DND-41 (cell line): ENCODE data around the gene MYOD1.

ENCODE experiments used
- ATAC-seq: fragments of 200-7000 bp; cut with Tn5 transposase; 3 replicates; pipeline ENCODE4 v1.9.1; 2021; ENCODE audit warnings: low read depth; ENCODE audit not compliant: insufficient read depth
- DNase-seq: peaks from one replicate; pipeline ENCODE4 v3.0.0-alpha.2; 2020
- H2AFZ ChIP-seq: 2 replicates; pipeline ENCODE4 v1.6.0; 2012; ENCODE audit warnings: low read depth, low read length
- H3K27ac ChIP-seq: 2 replicates; pipeline ENCODE4 v1.5.1; 2012; ENCODE audit warnings: low read length, inconsistent platforms
- H3K27me3 ChIP-seq: fragments of 200-600 bp; sonication (generic); 2 replicates; pipeline ENCODE4 v1.6.0; 2012; ENCODE audit warnings: low read length, mild to moderate bottlenecking, inconsistent platforms; ENCODE audit not compliant: insufficient read depth, poor library complexity
- H3K36me3 ChIP-seq: 2 replicates; pipeline ENCODE4 v1.5.1; 2012; ENCODE audit warnings: low read length, inconsistent platforms; ENCODE audit not compliant: insufficient read depth
- H3K4me1 ChIP-seq: 2 replicates; pipeline ENCODE4 v1.5.1; 2012; ENCODE audit warnings: mild to moderate bottlenecking, low read length; ENCODE audit not compliant: insufficient read depth
- H3K4me2 ChIP-seq: 2 replicates; pipeline ENCODE4 v1.6.0; 2012; ENCODE audit warnings: mild to moderate bottlenecking, moderate library complexity, low read length, inconsistent platforms; ENCODE audit not compliant: insufficient read depth
- H3K4me3 ChIP-seq, 2 experiments: fragments of 200-600 bp in 1 of 2; shearing (Covaris generic) in 1 of 2; 2 replicates each; pipeline ENCODE4 v1.5.1; 2012 to 2016; ENCODE audit warnings: inconsistent platforms in 2 of 2, low read length in 2 of 2, mild to moderate bottlenecking in 2 of 2, low read depth in 1 of 2, moderate library complexity in 1 of 2
- H3K79me2 ChIP-seq: 2 replicates; pipeline ENCODE4 v1.6.0; 2012; ENCODE audit warnings: low read length, inconsistent platforms; ENCODE audit not compliant: insufficient read depth
- H3K9ac ChIP-seq: 2 replicates; pipeline ENCODE4 v1.6.0; 2012; ENCODE audit warnings: low read depth, mild to moderate bottlenecking, inconsistent platforms, low read length, moderate library complexity
- H3K9me3 ChIP-seq: 2 replicates; pipeline ENCODE4 v1.5.1; 2012; ENCODE audit warnings: low read length, moderate library complexity, mild to moderate bottlenecking, inconsistent platforms; ENCODE audit not compliant: insufficient read depth, severe bottlenecking
- H4K20me1 ChIP-seq: 2 replicates; pipeline ENCODE4 v1.6.0; 2012; ENCODE audit warnings: low read length; ENCODE audit not compliant: insufficient read depth
- EZH2 ChIP-seq: IDR thresholded peaks from 3 replicates; pipeline ENCODE4 v1.6.1; 2012; ENCODE audit warnings: borderline replicate concordance, low read depth, mild to moderate bottlenecking, moderate library complexity, low read length, inconsistent platforms; ENCODE audit not compliant: severe bottlenecking
- TF ChIP-seq, protein P1 (sequence below): IDR thresholded peaks from 2 replicates; pipeline ENCODE4 v1.5.1; 2012; ENCODE audit warnings: borderline replicate concordance, low read length, moderate library complexity, mild to moderate bottlenecking; ENCODE audit not compliant: poor library complexity, severe bottlenecking; ENCODE audit errors: extremely low read depth

Gene MYOD1

DNA sequence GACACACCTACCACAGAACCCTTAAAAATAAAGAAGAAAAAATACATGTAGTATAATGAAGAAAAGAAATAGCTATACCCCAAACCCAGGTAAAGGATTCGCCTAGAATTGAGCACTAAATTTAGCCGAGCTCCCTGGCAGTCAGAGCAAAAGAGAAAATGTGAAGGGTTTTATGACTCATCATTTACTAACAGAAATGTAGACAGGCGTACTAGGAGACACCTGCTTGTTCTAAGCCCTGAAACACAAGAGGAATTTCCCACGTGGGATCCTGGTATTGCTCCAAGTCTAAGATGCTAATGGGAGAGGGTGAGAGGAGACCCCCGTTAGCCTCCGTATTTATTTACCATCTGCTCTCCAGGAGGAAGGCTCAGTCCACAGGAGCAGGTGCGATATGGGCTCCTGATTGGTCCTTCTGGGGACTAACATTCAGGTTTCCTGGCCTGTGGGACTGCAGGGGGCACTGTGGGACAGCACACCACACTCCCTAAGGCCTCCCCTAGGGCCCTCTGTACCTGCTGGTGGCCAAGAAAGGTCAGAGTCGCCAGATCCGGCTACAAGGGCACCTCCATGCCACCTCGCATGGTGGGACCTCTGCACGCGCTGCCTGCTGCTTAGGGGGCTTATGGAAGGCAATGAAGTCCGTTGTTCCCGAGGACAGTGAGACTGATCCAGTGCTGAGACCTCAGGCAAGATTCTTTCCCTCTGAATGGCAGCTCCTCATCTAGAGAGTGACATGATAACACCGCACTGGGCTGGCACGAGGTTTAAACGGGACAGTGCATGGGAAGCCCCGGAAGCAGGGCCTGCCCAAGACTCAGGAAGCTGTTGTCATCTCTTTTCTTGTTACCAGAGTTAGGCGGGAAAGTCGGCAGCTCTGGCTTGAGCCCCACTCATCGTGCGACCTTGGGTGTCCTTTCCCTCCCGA, 41.0 kb downstream of the MYOD1 start:
- H3K27me3 ChIP-seq: peaks cover 4% of the 10 kb centered on the region
- no peaks in the 10 kb centered on the region for H3K4me1 ChIP-seq
- no peaks in the 10 kb centered on the region for H4K20me1 ChIP-seq
- H3K36me3 ChIP-seq: no peaks in the 10 kb centered on the region
- no peak for TF ChIP-seq EZH2
- TF ChIP-seq, protein P1, sequence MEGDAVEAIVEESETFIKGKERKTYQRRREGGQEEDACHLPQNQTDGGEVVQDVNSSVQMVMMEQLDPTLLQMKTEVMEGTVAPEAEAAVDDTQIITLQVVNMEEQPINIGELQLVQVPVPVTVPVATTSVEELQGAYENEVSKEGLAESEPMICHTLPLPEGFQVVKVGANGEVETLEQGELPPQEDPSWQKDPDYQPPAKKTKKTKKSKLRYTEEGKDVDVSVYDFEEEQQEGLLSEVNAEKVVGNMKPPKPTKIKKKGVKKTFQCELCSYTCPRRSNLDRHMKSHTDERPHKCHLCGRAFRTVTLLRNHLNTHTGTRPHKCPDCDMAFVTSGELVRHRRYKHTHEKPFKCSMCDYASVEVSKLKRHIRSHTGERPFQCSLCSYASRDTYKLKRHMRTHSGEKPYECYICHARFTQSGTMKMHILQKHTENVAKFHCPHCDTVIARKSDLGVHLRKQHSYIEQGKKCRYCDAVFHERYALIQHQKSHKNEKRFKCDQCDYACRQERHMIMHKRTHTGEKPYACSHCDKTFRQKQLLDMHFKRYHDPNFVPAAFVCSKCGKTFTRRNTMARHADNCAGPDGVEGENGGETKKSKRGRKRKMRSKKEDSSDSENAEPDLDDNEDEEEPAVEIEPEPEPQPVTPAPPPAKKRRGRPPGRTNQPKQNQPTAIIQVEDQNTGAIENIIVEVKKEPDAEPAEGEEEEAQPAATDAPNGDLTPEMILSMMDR: peak; percentile 63
- H3K9me3 ChIP-seq: no peaks in the 10 kb centered on the region
- no peaks in the 10 kb centered on the region for H3K79me2 ChIP-seq
- ATAC-seq: peak; percentile 82
- H3K27ac ChIP-seq: no peak overlapping the region
- no peak overlapping the region for H2AFZ ChIP-seq
- no peak overlapping the region for H3K4me3 ChIP-seq
- H3K9ac ChIP-seq: no peak overlapping the region
- no peak overlapping the region for H3K4me2 ChIP-seq
- peak; percentile 36 for DNase-seq

DNA sequence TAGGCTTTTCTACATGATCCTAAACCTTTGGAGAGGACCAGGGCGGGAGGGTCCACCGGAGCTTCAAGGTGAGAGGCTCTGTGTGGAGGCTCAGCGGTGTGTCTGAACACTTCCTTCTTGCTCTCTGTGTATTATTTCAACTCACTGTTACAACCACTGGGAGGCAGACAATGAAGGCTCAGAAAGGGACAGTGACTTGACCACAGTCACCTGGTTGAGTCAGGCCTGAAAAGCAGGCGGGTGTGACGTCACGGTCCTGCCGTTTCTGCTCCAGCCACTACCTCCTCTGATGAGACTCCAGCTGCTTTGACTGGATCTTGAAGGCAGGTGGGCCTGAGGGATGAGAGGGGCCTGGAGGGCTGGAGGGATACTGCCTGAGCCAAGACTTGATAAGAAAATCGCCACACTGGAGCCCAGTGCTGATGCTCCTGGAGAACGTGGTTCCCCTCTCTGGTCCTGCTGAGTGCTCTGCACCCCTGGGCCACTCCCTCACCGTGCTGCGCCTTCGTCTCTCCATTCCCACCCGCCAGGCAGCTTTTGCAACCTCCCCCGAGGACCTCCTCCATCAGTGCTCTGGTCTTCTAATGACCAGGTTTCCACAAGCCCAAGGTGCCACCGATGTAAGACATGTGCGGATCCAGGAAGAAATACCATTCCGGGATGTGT, 43.1 kb downstream of the MYOD1 start:
- no peak overlapping the region for H3K4me3 ChIP-seq
- TF ChIP-seq, protein P1: no peak
- TF ChIP-seq EZH2: no peak
- no peaks in the 10 kb centered on the region for H3K9me3 ChIP-seq
- no peak overlapping the region for H2AFZ ChIP-seq
- no peak overlapping the region for H3K9ac ChIP-seq
- no peaks in the 10 kb centered on the region for H4K20me1 ChIP-seq
- H3K36me3 ChIP-seq: no peaks in the 10 kb centered on the region
- no peak overlapping the region for H3K4me2 ChIP-seq
- H3K4me1 ChIP-seq: no peaks in the 10 kb centered on the region
- no peak overlapping the region for H3K27ac ChIP-seq
- ATAC-seq (no peak), DNase-seq (no peak)
- no peaks in the 10 kb centered on the region for H3K79me2 ChIP-seq
- no peaks in the 10 kb centered on the region for H3K27me3 ChIP-seq

DNA sequence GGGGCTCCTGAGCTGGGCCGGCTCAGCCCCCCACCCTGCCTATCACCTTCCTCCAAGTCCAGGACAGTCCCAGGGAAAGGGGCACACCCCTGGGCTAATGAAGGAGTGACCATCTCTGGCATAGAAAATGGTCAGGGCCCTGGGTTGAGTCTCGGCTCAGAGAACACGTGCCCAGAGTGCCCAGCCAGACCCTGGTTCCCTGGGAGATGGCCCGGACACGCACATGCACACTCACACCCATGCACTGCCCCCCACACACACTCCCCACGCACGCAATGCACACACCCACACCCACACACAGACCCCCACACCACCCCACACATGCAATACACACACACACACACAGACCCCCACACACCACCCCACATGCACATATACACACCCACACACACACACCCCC, 43.9 kb downstream of the MYOD1 start:
- Histone ChIP-seq H3K9ac (no peak overlapping the region), H3K4me1 (no peaks in the 10 kb centered on the region), H3K27ac (no peak overlapping the region), H3K9me3 (no peaks in the 10 kb centered on the region), H3K4me3 (no peak overlapping the region), H3K79me2 (no peaks in the 10 kb centered on the region), H2AFZ (no peak overlapping the region), H3K36me3 (no peaks in the 10 kb centered on the region), H3K4me2 (no peak overlapping the region), H4K20me1 (no peaks in the 10 kb centered on the region), H3K27me3 (no peaks in the 10 kb centered on the region)
- ATAC-seq (no peak), DNase-seq (no peak)
- TF ChIP-seq, protein P1: no peak
- TF ChIP-seq EZH2: no peak
